Tibial nerve (tissue), 4 donors: ENCODE results near the gene GTPBP2.

ENCODE experiments used
- EP300 ChIP-seq, 2 donors: sonication (generic); formaldehyde crosslinking; IDR thresholded peaks; one replicate each; pipeline ENCODE4 v1.6.1; 2017; ENCODE audit warnings: antibody characterized with exemption in 2 of 2, mild to moderate bottlenecking in 1 of 2
- POLR2A ChIP-seq, 2 donors: fragments of 450-650 bp; IDR thresholded peaks; one replicate each; pipeline ENCODE4 v1.6.1; 2017; ENCODE audit warnings: antibody characterized with exemption in 2 of 2, mild to moderate bottlenecking in 2 of 2, moderate library complexity in 2 of 2
- TF ChIP-seq, protein P1 (sequence below), 5 experiments: fragments of 200-600 bp in 3 of 5; fragments of 450-650 bp in 2 of 5; sonication (generic) in 3 of 5; IDR thresholded peaks; one replicate each; pipeline ENCODE4 v1.5.1; 2016 to 2019; ENCODE audit warnings: antibody characterized with exemption in 5 of 5, mild to moderate bottlenecking in 3 of 5, moderate library complexity in 2 of 5

DNA sequence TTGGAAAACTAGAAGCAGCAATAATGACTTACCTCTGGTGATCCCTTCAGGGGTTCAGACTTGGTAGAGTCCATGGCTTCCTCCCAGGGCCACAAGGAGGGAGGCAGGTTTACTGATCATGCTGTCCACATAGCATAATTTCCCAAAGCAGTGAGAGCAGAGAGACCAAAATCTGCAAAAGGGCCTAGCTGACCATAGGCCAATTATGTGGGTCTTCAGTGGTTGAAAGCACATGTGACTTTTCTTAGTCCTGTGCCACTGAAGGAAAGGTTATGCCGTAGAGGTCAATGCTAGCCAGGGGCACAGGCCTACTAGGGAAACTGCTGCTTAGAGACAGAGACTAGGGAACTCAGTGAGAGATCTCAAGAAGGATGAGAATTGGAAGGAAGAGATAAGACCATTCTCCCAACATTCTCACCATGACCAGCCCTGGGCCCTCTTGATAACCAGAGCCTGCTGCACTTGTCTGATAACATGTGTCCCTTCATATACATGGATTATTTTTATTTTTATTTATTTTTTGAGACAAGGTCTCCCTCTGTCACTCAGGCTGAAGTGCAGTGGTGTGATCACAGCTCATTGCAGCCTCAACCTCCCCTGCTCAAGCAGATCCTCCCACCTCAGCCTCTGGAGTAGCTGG, 2.0 kb upstream of the GTPBP2 start:
- TF ChIP-seq EP300 (IDR thresholded peaks at IDR 0.05) (no peak), POLR2A (IDR thresholded peaks at IDR 0.05) (no peak)
- TF ChIP-seq, protein P1, sequence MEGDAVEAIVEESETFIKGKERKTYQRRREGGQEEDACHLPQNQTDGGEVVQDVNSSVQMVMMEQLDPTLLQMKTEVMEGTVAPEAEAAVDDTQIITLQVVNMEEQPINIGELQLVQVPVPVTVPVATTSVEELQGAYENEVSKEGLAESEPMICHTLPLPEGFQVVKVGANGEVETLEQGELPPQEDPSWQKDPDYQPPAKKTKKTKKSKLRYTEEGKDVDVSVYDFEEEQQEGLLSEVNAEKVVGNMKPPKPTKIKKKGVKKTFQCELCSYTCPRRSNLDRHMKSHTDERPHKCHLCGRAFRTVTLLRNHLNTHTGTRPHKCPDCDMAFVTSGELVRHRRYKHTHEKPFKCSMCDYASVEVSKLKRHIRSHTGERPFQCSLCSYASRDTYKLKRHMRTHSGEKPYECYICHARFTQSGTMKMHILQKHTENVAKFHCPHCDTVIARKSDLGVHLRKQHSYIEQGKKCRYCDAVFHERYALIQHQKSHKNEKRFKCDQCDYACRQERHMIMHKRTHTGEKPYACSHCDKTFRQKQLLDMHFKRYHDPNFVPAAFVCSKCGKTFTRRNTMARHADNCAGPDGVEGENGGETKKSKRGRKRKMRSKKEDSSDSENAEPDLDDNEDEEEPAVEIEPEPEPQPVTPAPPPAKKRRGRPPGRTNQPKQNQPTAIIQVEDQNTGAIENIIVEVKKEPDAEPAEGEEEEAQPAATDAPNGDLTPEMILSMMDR (IDR thresholded peaks at IDR 0.05), result no peak
